Trophoblast cell (in vitro differentiated cells and primary cell): ENCODE results near the gene GIPC2.
A peak's percentile ranks its signal among the peaks of the same experiment; 100 is the strongest.
"Not testable (repeated sequence)": the region's sequence is repeated elsewhere in the genome, so short reads cannot be mapped to it uniquely, and the experiment has no call there.

Experiments
- DNase-seq, 2 donors: peaks; one replicate each; pipeline ENCODE4 v3.0.0-alpha.2; 2016
- H2AFZ ChIP-seq: 2 replicates; pipeline ENCODE4 v1.6.1; 2013; ENCODE audit warnings: low read length, moderate library complexity, mild to moderate bottlenecking; ENCODE audit not compliant: insufficient read depth, poor library complexity
- H2AK5ac ChIP-seq: 2 replicates; pipeline ENCODE4 v1.6.1; 2013; ENCODE audit warnings: mild to moderate bottlenecking, low read length
- H2BK120ac ChIP-seq: 2 replicates; pipeline ENCODE4 v1.6.1; 2013; ENCODE audit warnings: low read length, mild to moderate bottlenecking, moderate library complexity; ENCODE audit not compliant: insufficient read depth, poor library complexity
- H2BK12ac ChIP-seq: 2 replicates; pipeline ENCODE4 v1.6.1; 2013; ENCODE audit warnings: mild to moderate bottlenecking, low read length, moderate library complexity
- H2BK5ac ChIP-seq: 2 replicates; pipeline ENCODE4 v1.6.1; 2013; ENCODE audit warnings: low read length, low read depth, moderate library complexity, mild to moderate bottlenecking; ENCODE audit not compliant: poor library complexity
- H3K14ac ChIP-seq: 2 replicates; pipeline ENCODE4 v1.6.1; 2013; ENCODE audit warnings: mild to moderate bottlenecking, low read length
- H3K18ac ChIP-seq: 2 replicates; pipeline ENCODE4 v1.6.1; 2013; ENCODE audit warnings: mild to moderate bottlenecking, low read length
- H3K23ac ChIP-seq: 2 replicates; pipeline ENCODE4 v1.6.1; 2013; ENCODE audit warnings: low read length
- H3K27ac ChIP-seq: 2 replicates; pipeline ENCODE4 v1.5.1; 2013; ENCODE audit warnings: low read depth, mild to moderate bottlenecking, inconsistent platforms, low read length, moderate library complexity
- H3K27me3 ChIP-seq: 2 replicates; pipeline ENCODE4 v1.6.1; 2013; ENCODE audit warnings: inconsistent platforms, mild to moderate bottlenecking, low read length, moderate library complexity; ENCODE audit not compliant: insufficient read depth
- H3K36me3 ChIP-seq, 2 experiments: 1 replicate in 1 of 2; 2 replicates in 1 of 2; pipeline ENCODE4 v1.6.1; 2013; ENCODE audit warnings: low read length in 2 of 2, mild to moderate bottlenecking in 2 of 2, moderate library complexity in 1 of 2; ENCODE audit not compliant: insufficient read depth in 2 of 2, control insufficient read depth in 1 of 2
- H3K4ac ChIP-seq: 2 replicates; pipeline ENCODE4 v1.6.1; 2013; ENCODE audit warnings: low read depth, mild to moderate bottlenecking, low read length, moderate library complexity
- H3K4me1 ChIP-seq, 2 experiments: 1 replicate in 1 of 2; 2 replicates in 1 of 2; pipeline ENCODE4 v1.6.1; 2013; ENCODE audit warnings: low read length in 2 of 2, mild to moderate bottlenecking in 2 of 2, moderate library complexity in 1 of 2; ENCODE audit not compliant: insufficient read depth in 2 of 2, control insufficient read depth in 1 of 2
- H3K4me2 ChIP-seq: 2 replicates; pipeline ENCODE4 v1.6.1; 2013; ENCODE audit warnings: inconsistent platforms, mild to moderate bottlenecking, low read length, moderate library complexity
- H3K4me3 ChIP-seq: 2 replicates; pipeline ENCODE4 v1.5.1; 2013; ENCODE audit warnings: mild to moderate bottlenecking, low read depth, low read length, inconsistent platforms
- H3K79me1 ChIP-seq: one replicate; pipeline ENCODE4 v1.6.1; 2013; ENCODE audit warnings: low read length
- H3K79me2 ChIP-seq: 2 replicates; pipeline ENCODE4 v1.6.1; 2013; ENCODE audit warnings: low read length, mild to moderate bottlenecking; ENCODE audit not compliant: control insufficient read depth, insufficient read depth, poor library complexity
- H3K9ac ChIP-seq: 2 replicates; pipeline ENCODE4 v1.6.1; 2013; ENCODE audit warnings: mild to moderate bottlenecking, low read length
- H3K9me3 ChIP-seq: 2 replicates; pipeline ENCODE4 v1.6.1; 2013; ENCODE audit warnings: low read depth, mild to moderate bottlenecking, control low read depth, inconsistent platforms, low read length; ENCODE audit not compliant: insufficient read depth
- H4K12ac ChIP-seq: 2 replicates; pipeline ENCODE4 v1.6.1; 2013; ENCODE audit warnings: low read depth, mild to moderate bottlenecking, low read length, moderate library complexity
- H4K8ac ChIP-seq: 2 replicates; pipeline ENCODE4 v1.6.1; 2013; ENCODE audit warnings: low read depth, mild to moderate bottlenecking, low read length, moderate library complexity
- H4K91ac ChIP-seq: one replicate; pipeline ENCODE4 v1.6.1; 2013; ENCODE audit warnings: low read depth, mild to moderate bottlenecking, low read length, moderate library complexity
- WGBS: extraction: QIAGEN DNeasy Blood & Tissue Kit; methylation state at CpG from one replicate; pipeline ENCODE4 v1.1.7; 2013; ENCODE audit warnings: missing lambda C conversion rate; ENCODE audit not compliant: insufficient read length, insufficient coverage; ENCODE audit errors: extremely low coverage; 5-methylcytosine and 5-hydroxymethylcytosine counted together

GIPC2 gene

GRCh38 chr1:78011050-78011449, 34.7 kb upstream of the GIPC2 start:
- Histone ChIP-seq H4K91ac (no peak overlapping the region), H3K23ac (no peak overlapping the region), H3K4me2 (no peak overlapping the region), H3K4me1 (no peaks in the 10 kb centered on the region), H3K27ac (no peak overlapping the region), H3K36me3 (peaks cover 0 to 3% of the 10 kb centered on the region in 2 experiments), H2BK12ac (no peak overlapping the region), H4K12ac (no peak overlapping the region), H2AK5ac (no peak overlapping the region), H3K79me2 (no peaks in the 10 kb centered on the region), H3K18ac (no peak overlapping the region), H3K27me3 (no peaks in the 10 kb centered on the region), H2BK5ac (no peak overlapping the region), H2AFZ (no peak overlapping the region), H3K14ac (no peak overlapping the region), H3K4ac (no peak overlapping the region), H3K79me1 (no peaks in the 10 kb centered on the region), H3K9ac (no peak overlapping the region), H3K9me3 (no peaks in the 10 kb centered on the region), H2BK120ac (no peak overlapping the region), H3K4me3 (no peak overlapping the region), H4K8ac (no peak overlapping the region)
- DNase-seq: no peak
- no CpG with 5 or more reads among the region's 2 CpGs for WGBS

- Histone ChIP-seq H2AK5ac (no peak overlapping the region), H4K12ac (no peak overlapping the region), H4K8ac (no peak overlapping the region), H3K23ac (no peak overlapping the region), H2BK5ac (no peak overlapping the region), H3K4ac (no peak overlapping the region), H3K9me3 (no peaks in the 10 kb centered on the region), H3K18ac (no peak overlapping the region), H3K4me1 (no peaks in the 10 kb centered on the region), H3K14ac (no peak overlapping the region), H2AFZ (no peak overlapping the region), H2BK12ac (no peak overlapping the region), H3K79me1 (no peaks in the 10 kb centered on the region), H2BK120ac (no peak overlapping the region), H3K4me3 (no peak overlapping the region), H3K27me3 (no peaks in the 10 kb centered on the region), H3K79me2 (no peaks in the 10 kb centered on the region), H3K4me2 (no peak overlapping the region), H3K27ac (no peak overlapping the region), H3K9ac (no peak overlapping the region), H3K36me3 (peaks cover 0 to 3% of the 10 kb centered on the region in 2 experiments), H4K91ac (no peak overlapping the region)
- DNase-seq: no peak
These were observed 30.6 kb upstream of the GIPC2 start for GRCh38 chr1:78015148-78015547.

DNA sequence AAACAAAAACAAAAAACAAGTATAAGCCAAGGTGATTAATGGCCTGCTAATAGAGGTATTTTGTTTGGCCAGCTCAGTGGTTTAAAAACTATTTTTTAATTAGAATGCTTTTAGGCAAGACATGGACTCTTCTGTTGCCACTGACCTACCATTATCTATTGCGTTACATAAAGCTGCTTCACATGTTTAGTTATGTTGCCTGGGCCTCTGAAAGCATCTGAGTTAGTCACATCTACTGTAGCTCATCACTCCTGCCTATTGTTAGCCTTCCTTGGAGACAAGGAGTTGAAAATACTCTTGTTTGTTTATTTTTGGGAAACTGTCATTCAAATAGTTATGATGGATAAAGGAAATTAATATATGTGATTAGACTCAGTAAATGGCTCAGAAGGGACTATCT, 26.7 kb upstream of the GIPC2 start:
- H3K9ac ChIP-seq: no peak overlapping the region
- no peak overlapping the region for H4K12ac ChIP-seq
- peaks cover 0 to 3% of the 10 kb centered on the region in 2 experiments for H3K36me3 ChIP-seq
- no peak overlapping the region for H3K14ac ChIP-seq
- H3K27me3 ChIP-seq: no peaks in the 10 kb centered on the region
- DNase-seq: peak in 1 of 2 donors; percentile 17
- H3K18ac ChIP-seq: no peak overlapping the region
- H4K91ac ChIP-seq: no peak overlapping the region
- H2BK120ac ChIP-seq: no peak overlapping the region
- no peak overlapping the region for H3K4ac ChIP-seq
- no CpG with 5 or more reads among the region's 1 CpG for WGBS
- no peaks in the 10 kb centered on the region for H3K4me1 ChIP-seq
- H3K79me1 ChIP-seq: no peaks in the 10 kb centered on the region
- H2AK5ac ChIP-seq: no peak overlapping the region
- H3K9me3 ChIP-seq: no peaks in the 10 kb centered on the region
- no peak overlapping the region for H3K4me3 ChIP-seq
- H3K79me2 ChIP-seq: no peaks in the 10 kb centered on the region
- H3K23ac ChIP-seq: no peak overlapping the region
- no peak overlapping the region for H2BK12ac ChIP-seq
- no peak overlapping the region for H4K8ac ChIP-seq
- H3K27ac ChIP-seq: no peak overlapping the region
- no peak overlapping the region for H2AFZ ChIP-seq
- no peak overlapping the region for H2BK5ac ChIP-seq
- no peak overlapping the region for H3K4me2 ChIP-seq

DNA sequence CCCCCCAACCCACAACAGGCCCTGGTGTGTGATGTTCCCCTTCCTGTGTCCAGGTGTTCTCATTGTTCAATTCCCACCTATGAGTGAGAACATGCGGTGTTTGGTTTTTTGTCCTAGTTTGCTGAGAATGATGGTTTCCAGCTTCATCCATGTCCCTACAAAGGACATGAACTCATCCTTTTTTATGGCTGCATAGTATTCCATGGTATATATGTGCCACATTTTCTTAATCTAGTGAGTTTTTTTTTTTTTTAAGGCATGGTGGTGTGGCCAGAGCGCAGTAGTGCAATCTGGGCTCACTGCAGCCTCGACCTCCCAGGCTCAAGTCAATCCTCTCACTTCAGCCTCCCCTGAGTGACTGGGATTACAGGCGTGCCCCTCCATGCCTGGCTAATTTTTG, 24.6 kb upstream of the GIPC2 start:
- not testable (repeated sequence) for H4K12ac ChIP-seq, H4K91ac ChIP-seq, H3K4ac ChIP-seq, H3K4me3 ChIP-seq, H3K79me2 ChIP-seq, H2BK120ac ChIP-seq, H3K9me3 ChIP-seq, H3K14ac ChIP-seq, H3K9ac ChIP-seq, H2AFZ ChIP-seq, DNase-seq, H3K36me3 ChIP-seq, H3K23ac ChIP-seq, H3K27ac ChIP-seq, H3K27me3 ChIP-seq, H3K18ac ChIP-seq, H4K8ac ChIP-seq, H3K4me1 ChIP-seq, H3K79me1 ChIP-seq, H2AK5ac ChIP-seq, H3K4me2 ChIP-seq, H2BK5ac ChIP-seq, H2BK12ac ChIP-seq
- no CpG with 5 or more reads among the region's 4 CpGs for WGBS
